Cardiac muscle cell (in vitro differentiated cells and primary cell): ENCODE data around the gene TMEM186. TPM values are rescaled to one million over a fixed set of nuclear protein-coding genes. Genes with fewer than 3 reads are reported as not detected.
"Not testable (repeated sequence)": the region's sequence is repeated elsewhere in the genome, so short reads cannot be mapped to it uniquely, and the experiment has no call there.

Experiments
- DNase-seq, 2 donors: peaks; one replicate each; pipeline versions ENCODE4 v3.0.0 to v3.0.0-alpha.2; 2010 to 2017; ENCODE audit warnings: low read depth in 1 of 2, low spot score in 1 of 2
- H3K27ac ChIP-seq: fragments of 200-600 bp; sonication (generic); 2 replicates; pipeline ENCODE4 v1.5.1; 2016
- H3K27me3 ChIP-seq: fragments of 200-600 bp; sonication (generic); 2 replicates; pipeline ENCODE4 v1.6.0; 2016; ENCODE audit warnings: control low read depth
- H3K36me3 ChIP-seq: fragments of 200-600 bp; sonication (generic); 2 replicates; pipeline ENCODE4 v1.5.1; 2016; ENCODE audit warnings: control low read depth
- H3K4me1 ChIP-seq: fragments of 200-600 bp; sonication (generic); 2 replicates; pipeline ENCODE4 v1.8.1; 2017; ENCODE audit warnings: low read depth, mild to moderate bottlenecking, mixed run types
- H3K4me3 ChIP-seq: fragments of 200-600 bp; sonication (generic); 2 replicates; pipeline ENCODE4 v1.5.1; 2016; ENCODE audit warnings: mild to moderate bottlenecking
- H3K9me3 ChIP-seq: fragments of 200-600 bp; sonication (generic); 2 replicates; pipeline ENCODE4 v1.5.1; 2017; ENCODE audit warnings: low read depth, mild to moderate bottlenecking, control low read depth
- CTCF ChIP-seq: IDR thresholded peaks from 2 replicates; pipeline ENCODE4 v1.5.1; 2012; ENCODE audit warnings: low read depth, mild to moderate bottlenecking, low read length
- polyA plus RNA-seq: library from polyadenylated mRNA; unstranded; fragments of >200 nt; fragmentation: Nextera tagmentation; extraction: Ambion mirVana; gene quantifications from 2 replicates; pipeline ENCODE4 v1.2.1, GENCODE V29; 2016
- total RNA-seq: library from RNA; depleted of rRNA; stranded (reverse); fragments of >200 nt; gene quantifications from 2 replicates; pipeline ENCODE4 v1.2.3, GENCODE V29; 2016

Gene TMEM186
- total and polyA plus RNA-seq, 2 experiments from 2014 or later = 8.1 to 23.9 TPM

GRCh38 chr16:8795818-8796217 lies 1.6 kb downstream of the TMEM186 start:
- Histone ChIP-seq H3K4me1 (peaks cover 7% of the 10 kb centered on the region), H3K27me3 (no peaks in the 10 kb centered on the region), H3K36me3 (no peaks in the 10 kb centered on the region), H3K27ac (no peak overlapping the region), H3K4me3 (no peak overlapping the region), H3K9me3 (no peaks in the 10 kb centered on the region)
- no peak for TF ChIP-seq CTCF
- DNase-seq = no peak

- no peak overlapping the region for H3K27ac ChIP-seq
- DNase-seq = no peak
- no peaks in the 10 kb centered on the region for H3K27me3 ChIP-seq
- H3K4me1 ChIP-seq = peaks cover 7% of the 10 kb centered on the region
- no peaks in the 10 kb centered on the region for H3K36me3 ChIP-seq
- H3K4me3 ChIP-seq = no peak overlapping the region
- no peaks in the 10 kb centered on the region for H3K9me3 ChIP-seq
- TF ChIP-seq CTCF = no peak
Observed at GRCh38 chr16:8795091-8795490, 2.3 kb downstream of the TMEM186 start.

- TF ChIP-seq CTCF = no peak
- H3K36me3 ChIP-seq = no peaks in the 10 kb centered on the region
Observed at GRCh38 chr16:8788578-8789172, 8.8 kb downstream of the TMEM186 start.

GRCh38 chr16:8786316-8786715 lies 11.1 kb downstream of the TMEM186 start:
- H3K4me1 ChIP-seq, DNase-seq, H3K27me3 ChIP-seq, H3K27ac ChIP-seq, H3K9me3 ChIP-seq, H3K36me3 ChIP-seq, H3K4me3 ChIP-seq: not testable (repeated sequence)

More at GRCh38 chr16:8788578-8789172, 8.8 kb downstream of the TMEM186 start:
- Histone ChIP-seq H3K9me3 (no peaks in the 10 kb centered on the region), H3K27ac (no peak overlapping the region), H3K27me3 (no peaks in the 10 kb centered on the region), H3K4me1 (no peaks in the 10 kb centered on the region), H3K4me3 (no peak overlapping the region)
- DNase-seq = no peak

GRCh38 chr16:8785408-8785807 lies 12.0 kb downstream of the TMEM186 start:
- DNase-seq = no peak
- no peaks in the 10 kb centered on the region for H3K27me3 ChIP-seq
- no peaks in the 10 kb centered on the region for H3K9me3 ChIP-seq
- peaks cover 4% of the 10 kb centered on the region for H3K36me3 ChIP-seq
- TF ChIP-seq CTCF = no peak
- no peaks in the 10 kb centered on the region for H3K4me1 ChIP-seq
- H3K27ac ChIP-seq = no peak overlapping the region
- no peak overlapping the region for H3K4me3 ChIP-seq

GRCh38 chr16:8782673-8783072 lies 14.8 kb downstream of the TMEM186 start:
- H3K9me3 ChIP-seq = no peaks in the 10 kb centered on the region
- no peaks in the 10 kb centered on the region for H3K27me3 ChIP-seq
- no peak for TF ChIP-seq CTCF
- no peak overlapping the region for H3K4me3 ChIP-seq
- DNase-seq = no peak
- peaks cover 9% of the 10 kb centered on the region for H3K36me3 ChIP-seq
- H3K4me1 ChIP-seq = no peaks in the 10 kb centered on the region
- no peak overlapping the region for H3K27ac ChIP-seq
